GM12878 (cell line): ENCODE measurements around the gene ATP5F1D. TPM values are rescaled to one million over a fixed set of nuclear protein-coding genes. Genes with fewer than 3 reads are reported as not detected.

Experiments used
- ATAC-seq: fragments of 200-7000 bp; cut with Tn5 transposase; 3 replicates; pipeline ENCODE4 v1.9.1; 2020; ENCODE audit warnings: mild to moderate bottlenecking, moderate library complexity
- BruUV-seq: library from RNA; stranded (reverse); fragments of 400-500 nt; replicated peaks from 2 replicates; lab custom pipeline; 2021; lab: Mats Ljungman, UMichigan
- CTCF ChIA-PET: fragments of 300-600 bp; sonication (Branson Sonifier 250); formaldehyde crosslinking; extraction: SDS; loops from one replicate; lab custom pipeline; 2021; ENCODE audit warnings: inconsistent platforms; lab: Yijun Ruan, JAX
- POLR2A ChIA-PET: fragments of 350-600 bp; formaldehyde crosslinking; extraction: SDS; loops from one replicate; lab custom pipeline; 2021; ENCODE audit warnings: inconsistent platforms; lab: Charles Lee
- RAD21 ChIA-PET: fragments of 300-600 bp; sonication (Branson Sonifier 250); formaldehyde crosslinking; loops from one replicate; lab custom pipeline; 2023; ENCODE audit warnings: antibody characterized with exemption; ENCODE audit not compliant: unreplicated experiment; lab: Charles Lee
- SMC1A ChIA-PET: fragments of 300-600 bp; sonication (Branson Sonifier 250); formaldehyde crosslinking; loops from one replicate; lab custom pipeline; 2023; ENCODE audit not compliant: unreplicated experiment, uncharacterized antibody; lab: Charles Lee
- DNase-seq: peaks from one replicate; pipeline ENCODE4 v3.0.0-alpha.2; 2011; ENCODE audit warnings: low read depth, low spot score
- FAIRE-seq: peaks from 3 replicates; lab custom pipeline; 2011; peaks lifted over from hg19 to GRCh38; lab: Jason Lieb, UNC
- H2AFZ ChIP-seq: 2 replicates; pipeline ENCODE4 v1.6.0; 2011; ENCODE audit warnings: low read depth, low read length, control low read depth; ENCODE audit not compliant: control insufficient read depth
- H3K27ac ChIP-seq: 2 replicates; pipeline ENCODE4 v1.5.1; 2011; ENCODE audit warnings: control low read depth; ENCODE audit not compliant: control insufficient read depth, insufficient read depth
- H3K27me3 ChIP-seq, 2 experiments: replicated peaks in 1 of 2; 2 replicates each; pipeline versions ENCODE4 v1.6.0 to v1.6.1; 2011; ENCODE audit warnings: low read length in 1 of 2; ENCODE audit not compliant: control insufficient read depth in 2 of 2, insufficient read depth in 2 of 2
- H3K36me3 ChIP-seq, 2 experiments: 2 replicates each; pipeline ENCODE4 v1.5.1; 2011; ENCODE audit warnings: low read length in 1 of 2; ENCODE audit not compliant: control insufficient read depth in 2 of 2, insufficient read depth in 2 of 2
- H3K4me1 ChIP-seq: 2 replicates; pipeline ENCODE4 v1.6.1; 2011; ENCODE audit warnings: mild to moderate bottlenecking, low read length, moderate library complexity, mixed read lengths; ENCODE audit not compliant: control insufficient read depth, insufficient read depth
- H3K4me2 ChIP-seq: 2 replicates; pipeline ENCODE4 v1.6.0; 2011; ENCODE audit warnings: control low read depth; ENCODE audit not compliant: control insufficient read depth, insufficient read depth
- H3K4me3 ChIP-seq: fragments of 200-600 bp; sonication (generic); 2 replicates; pipeline ENCODE4 v1.5.1; 2016
- H3K79me2 ChIP-seq: 2 replicates; pipeline ENCODE4 v1.6.0; 2011; ENCODE audit warnings: low read length; ENCODE audit not compliant: control insufficient read depth, insufficient read depth
- H3K9ac ChIP-seq: 2 replicates; pipeline ENCODE4 v1.8.0; 2011; ENCODE audit warnings: low read length, control low read depth, mixed read lengths; ENCODE audit not compliant: control insufficient read depth, insufficient read depth
- H3K9me3 ChIP-seq: replicated peaks from 3 replicates; pipeline ENCODE4 v1.5.1; 2011; ENCODE audit warnings: mild to moderate bottlenecking, low read length; ENCODE audit not compliant: control insufficient read depth, insufficient read depth
- H4K20me1 ChIP-seq: 2 replicates; pipeline ENCODE4 v1.6.0; 2011; ENCODE audit not compliant: control insufficient read depth, insufficient read depth
- CTCF ChIP-seq, 3 experiments: IDR thresholded peaks in 2 of 3; conservative IDR thresholded peaks in 1 of 3; 2 replicates each; pipeline ENCODE4 v1.5.1; 2011; ENCODE audit warnings: low read depth in 3 of 3, low read length in 3 of 3, mild to moderate bottlenecking in 3 of 3, control low read depth in 2 of 3, moderate library complexity in 2 of 3, inconsistent platforms in 1 of 3, mixed read lengths in 1 of 3; ENCODE audit not compliant: control insufficient read depth in 2 of 3, insufficient read depth in 1 of 3; ENCODE audit errors: extremely low read depth in 1 of 3
- GATAD2B ChIP-seq: fragments of 450-650 bp; conservative IDR thresholded peaks from 2 replicates; pipeline ENCODE4 v1.6.1; 2017; ENCODE audit warnings: low read depth, mild to moderate bottlenecking, moderate library complexity
- MEF2A ChIP-seq: IDR thresholded peaks from 2 replicates; pipeline ENCODE4 v1.6.1; 2011; ENCODE audit warnings: low read depth, mild to moderate bottlenecking, low read length, moderate library complexity; ENCODE audit not compliant: insufficient read depth
- TAF1 ChIP-seq: IDR thresholded peaks from 2 replicates; pipeline ENCODE4 v1.6.1; 2011; ENCODE audit warnings: mild to moderate bottlenecking, low read depth, low read length, borderline replicate concordance
- TBL1XR1 ChIP-seq: IDR thresholded peaks from 2 replicates; pipeline ENCODE4 v1.6.1; 2012; ENCODE audit warnings: low read depth, low read length, improper control_type of control experiment
- ZNF687 ChIP-seq: fragments of 450-650 bp; IDR thresholded peaks from 2 replicates; pipeline ENCODE4 v1.6.1; 2017; ENCODE audit warnings: mild to moderate bottlenecking, moderate library complexity
- WGBS: methylation state at CpG from one replicate; pipeline ENCODE4 v1.1.6; 2016; ENCODE audit warnings: low lambda C conversion rate; ENCODE audit not compliant: insufficient replicate concordance, insufficient coverage; ENCODE audit errors: missing lambda C conversion rate; 5-methylcytosine and 5-hydroxymethylcytosine counted together
- in situ Hi-C: fragments of 300-500 bp; cut with MboI; formaldehyde crosslinking; loops from 9 replicates; pipeline ENCODE4 v1.14.3; 2018; ENCODE audit warnings: mixed read lengths
- intact Hi-C: fragments of 100-400 bp; cut with micrococcal nuclease; formaldehyde crosslinking; loops from one replicate; pipeline ENCODE4 v1.14.2; 2022; ENCODE audit not compliant: unreplicated experiment
- polyA plus RNA-seq, 11 experiments: library from polyadenylated mRNA; depleted of rRNA in 4 of 11; unstranded in 6 of 11; stranded (reverse) in 5 of 11; fragments of >200 nt; fragmentation: Nextera tagmentation in 4 of 11; fragmentation: Illumina TruSeq in 1 of 11; extraction: Ambion mirVana in 4 of 11; extraction: Trizol in 1 of 11; gene quantifications; 1 replicate in 1 of 11; 2 replicates in 10 of 11; pipeline versions ENCODE4 v1.2.1 to v1.2.3, GENCODE V29; 2011 to 2016; ENCODE audit warnings: inconsistent platforms in 2 of 11, missing spikeins in 2 of 11, low read depth in 1 of 11
- total RNA-seq, 4 experiments: library from RNA; depleted of rRNA in 3 of 4; stranded (reverse); fragments of >200 nt in 3 of 4; fragmentation: Illumina TruSeq in 1 of 4; extraction: Trizol in 1 of 4; gene quantifications; 2 replicates each; pipeline versions ENCODE4 v1.2.1 to v1.2.3, GENCODE V29; 2013 to 2021
- TF ChIP-seq, protein P1 (sequence below): fragments of 450-650 bp; IDR thresholded peaks from 2 replicates; pipeline ENCODE4 v1.6.1; 2016; ENCODE audit warnings: mild to moderate bottlenecking
- TF ChIP-seq, protein P2 (sequence below): IDR thresholded peaks from 2 replicates; pipeline ENCODE4 v1.6.1; 2012; ENCODE audit warnings: low read depth, low read length, improper control_type of control experiment

ATP5F1D gene
- total and polyA plus RNA-seq, 10 of the 15 experiments (the other 5 are each of a cell fraction or from before 2014, with no cell fraction given): 7.2 to 357 (median 49.5) TPM

- Histone ChIP-seq H3K27me3 (peaks cover 0 to 10% of the 10 kb centered on the region in 2 experiments; a peak in 3 of 4 replicates), H3K36me3 (no peaks in the 10 kb centered on the region; a peak in 1 of 4 replicates), H3K27ac (no peak overlapping the region), H3K4me1 (peaks cover 23% of the 10 kb centered on the region), H3K9me3 (no peaks in the 10 kb centered on the region; the same call in 2 of the 3 replicates), H3K4me2 (peak overlapping the region; percentile 85), H4K20me1 (no peaks in the 10 kb centered on the region), H2AFZ (peak overlapping the region; percentile 71; the same call in 1 of the 2 replicates), H3K4me3 (peak overlapping the region; percentile 60; the same call in 1 of the 2 replicates), H3K79me2 (peaks cover 17% of the 10 kb centered on the region), H3K9ac (0 out of 2 replicates have a peak overlapping the region, but pooled peaks have one; percentile 8)
- ATAC-seq (peak; percentile 59), DNase-seq (no peak), FAIRE-seq (no peak)
- intact Hi-C loops: loop anchor here (5.0 to 10.0 kb wide), 2 partner anchors 138 to 315 kb away; partner anchors contain the start of genes ARID3A and GPX4
- ChIA-PET RAD21 (interaction anchor here (0.8 to 2.0 kb wide), 5 partner anchors 17 to 466 kb away, joined by 3 to 18 read pairs (median 5); partner anchors contain the start of gene CIRBP), POLR2A (interaction anchor here (7.7 kb wide), 1 partner anchor 26 kb away, joined by 184 read pairs; the partner anchor contains the start of gene CIRBP), SMC1A (interaction anchor here (1.4 to 6.9 kb wide), 2 partner anchors 27 to 127 kb away, joined by 7 to 172 read pairs; partner anchors contain the start of gene CIRBP), CTCF (interaction anchor here (0.6 to 6.1 kb wide), 11 partner anchors 13 to 376 kb away, joined by 3 to 363 read pairs (median 3); partner anchors contain the start of genes CIRBP, CNN2 and RNU6-2)
- BruUV-seq: no TSS peak
- 8% methylated on average over 79 of the region's 84 CpGs for WGBS
- in situ Hi-C loops: no loop called here
- TF ChIP-seq ZNF687: peak; percentile 67
- no peak for TF ChIP-seq MEF2A
- peak; percentile 97 for TF ChIP-seq GATAD2B
- TF ChIP-seq CTCF (IDR thresholded peaks at IDR 0.05 in 2 of 3, conservative IDR thresholded peaks at IDR 0.05 in 1 of 3; ENCODE audit: control insufficient read depth in 2 of 3, extremely low read depth in 1 of 3, insufficient read depth in 1 of 3, low read depth in 3 of 3, low read length in 3 of 3): peak; percentile 63 to 94 (median 72); a peak in 5 of 6 replicates
- TF ChIP-seq, protein P1, sequence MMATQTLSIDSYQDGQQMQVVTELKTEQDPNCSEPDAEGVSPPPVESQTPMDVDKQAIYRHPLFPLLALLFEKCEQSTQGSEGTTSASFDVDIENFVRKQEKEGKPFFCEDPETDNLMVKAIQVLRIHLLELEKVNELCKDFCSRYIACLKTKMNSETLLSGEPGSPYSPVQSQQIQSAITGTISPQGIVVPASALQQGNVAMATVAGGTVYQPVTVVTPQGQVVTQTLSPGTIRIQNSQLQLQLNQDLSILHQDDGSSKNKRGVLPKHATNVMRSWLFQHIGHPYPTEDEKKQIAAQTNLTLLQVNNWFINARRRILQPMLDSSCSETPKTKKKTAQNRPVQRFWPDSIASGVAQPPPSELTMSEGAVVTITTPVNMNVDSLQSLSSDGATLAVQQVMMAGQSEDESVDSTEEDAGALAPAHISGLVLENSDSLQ: no peak
- TF ChIP-seq, protein P2, sequence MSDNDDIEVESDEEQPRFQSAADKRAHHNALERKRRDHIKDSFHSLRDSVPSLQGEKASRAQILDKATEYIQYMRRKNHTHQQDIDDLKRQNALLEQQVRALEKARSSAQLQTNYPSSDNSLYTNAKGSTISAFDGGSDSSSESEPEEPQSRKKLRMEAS: peak; percentile 40; the same call in 1 of the 2 replicates
- no peak for TF ChIP-seq TAF1
- TF ChIP-seq TBL1XR1: peak; percentile 14; the same call in 1 of the 2 replicates
Observed at GRCh38 chr19:1239796-1240737, 1.5 kb upstream of the ATP5F1D start.
